SKM-1 treated with dmso at 0.1 percent for 144 hours (cell line): ENCODE measurements around the gene DCHS1.

Experiments used
- DNase-seq: peaks from one replicate; lab custom pipeline; 2025; ENCODE audit not compliant: unreplicated experiment; lab: John Stamatoyannopoulos, UW

Gene DCHS1

DNA sequence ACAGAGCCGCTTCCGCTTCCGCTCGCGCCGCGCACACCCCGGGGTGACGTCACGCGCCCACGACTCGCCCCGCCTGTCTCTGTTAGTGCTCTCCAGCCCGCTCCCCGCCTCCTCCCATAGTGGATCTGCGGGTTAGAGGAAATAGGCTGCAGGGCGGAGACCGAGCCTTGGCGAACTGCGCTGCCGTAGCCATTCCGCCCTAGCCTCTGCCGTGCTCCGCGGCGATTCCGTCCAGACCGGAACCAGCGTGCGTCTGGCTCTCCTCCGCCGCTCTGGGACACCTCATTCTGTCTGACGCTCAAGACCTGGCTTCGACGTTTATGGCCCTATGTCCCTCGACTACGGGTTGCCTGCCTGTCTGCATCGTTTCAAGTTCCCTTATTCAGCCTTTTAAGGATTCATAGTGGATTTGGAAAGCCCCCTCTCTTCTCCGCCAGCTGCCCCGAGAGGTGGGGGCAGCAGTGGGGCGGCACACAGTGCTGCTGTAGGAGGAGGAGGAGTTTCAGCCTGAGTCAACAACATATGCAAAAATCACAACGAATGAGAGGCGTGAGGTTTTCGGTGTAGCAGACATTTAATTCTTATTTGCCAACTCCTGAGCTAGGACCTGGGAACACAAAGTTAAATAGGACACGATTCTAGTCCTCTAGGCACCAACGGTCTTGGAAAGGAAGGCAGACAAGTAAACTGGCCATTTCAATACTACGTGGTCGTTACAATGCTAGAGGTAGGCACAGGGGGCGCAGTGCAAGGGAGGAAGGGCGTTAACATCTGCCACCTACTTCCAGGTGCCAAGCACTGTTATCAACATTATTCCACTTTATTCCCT lies 43.2 kb downstream of the DCHS1 start, which contains the start of gene TAF10:
Gene TAF10 (minus strand): TSS at position 4 of the 829 bp plus-strand sequence. CDS start 27 bp downstream, outside the sequence.
- peak; percentile 93 for DNase-seq

- DNase-seq: no peak
These were observed 43.7 kb downstream of the DCHS1 start for GRCh38 chr11:6611963-6612212.

GRCh38 chr11:6611092-6611962 lies 44.3 kb downstream of the DCHS1 start:
- no peak for DNase-seq

- no peak for DNase-seq
These were observed 45.0 kb downstream of the DCHS1 start for GRCh38 chr11:6610591-6610990.

GRCh38 chr11:6609502-6610015 lies 46.0 kb downstream of the DCHS1 start:
- DNase-seq: no peak

DNA sequence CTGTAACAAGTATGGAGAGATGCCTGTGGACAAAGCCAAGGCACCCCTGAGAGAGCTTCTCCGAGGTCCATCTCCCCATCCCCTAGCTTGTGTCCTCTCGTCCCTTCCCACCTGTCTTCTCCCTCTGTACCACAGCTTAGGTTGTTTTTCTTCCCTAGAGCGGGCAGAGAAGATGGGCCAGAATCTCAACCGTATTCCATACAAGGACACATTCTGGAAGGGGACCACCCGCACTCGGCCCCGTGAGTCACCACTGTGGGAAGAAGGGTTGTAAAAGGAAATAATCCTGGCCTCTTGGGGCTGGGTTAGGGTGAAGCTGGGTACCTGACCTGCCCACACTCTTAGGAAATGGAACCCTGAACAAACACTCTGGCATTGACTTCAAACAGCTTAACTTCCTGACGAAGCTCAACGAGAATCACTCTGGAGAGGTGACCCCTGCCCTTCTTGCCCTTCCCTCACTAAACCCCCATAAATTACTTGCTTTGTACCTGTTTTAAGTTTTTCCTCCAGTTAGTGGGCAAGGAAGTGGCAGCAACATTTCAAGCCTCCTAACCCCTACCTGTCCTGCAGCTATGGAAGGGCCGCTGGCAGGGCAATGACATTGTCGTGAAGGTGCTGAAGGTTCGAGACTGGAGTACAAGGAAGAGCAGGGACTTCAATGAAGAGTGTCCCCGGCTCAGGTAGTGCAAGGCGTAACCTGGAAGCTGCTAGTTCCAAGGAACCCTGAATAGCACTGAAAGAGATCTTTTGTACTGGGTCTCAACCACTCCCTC lies 46.7 kb downstream of the DCHS1 start:
- DNase-seq: no peak

GRCh38 chr11:6608011-6608410 lies 47.6 kb downstream of the DCHS1 start:
- no peak for DNase-seq

GRCh38 chr11:6607190-6607795 lies 48.3 kb downstream of the DCHS1 start:
- no peak for DNase-seq

DNA sequence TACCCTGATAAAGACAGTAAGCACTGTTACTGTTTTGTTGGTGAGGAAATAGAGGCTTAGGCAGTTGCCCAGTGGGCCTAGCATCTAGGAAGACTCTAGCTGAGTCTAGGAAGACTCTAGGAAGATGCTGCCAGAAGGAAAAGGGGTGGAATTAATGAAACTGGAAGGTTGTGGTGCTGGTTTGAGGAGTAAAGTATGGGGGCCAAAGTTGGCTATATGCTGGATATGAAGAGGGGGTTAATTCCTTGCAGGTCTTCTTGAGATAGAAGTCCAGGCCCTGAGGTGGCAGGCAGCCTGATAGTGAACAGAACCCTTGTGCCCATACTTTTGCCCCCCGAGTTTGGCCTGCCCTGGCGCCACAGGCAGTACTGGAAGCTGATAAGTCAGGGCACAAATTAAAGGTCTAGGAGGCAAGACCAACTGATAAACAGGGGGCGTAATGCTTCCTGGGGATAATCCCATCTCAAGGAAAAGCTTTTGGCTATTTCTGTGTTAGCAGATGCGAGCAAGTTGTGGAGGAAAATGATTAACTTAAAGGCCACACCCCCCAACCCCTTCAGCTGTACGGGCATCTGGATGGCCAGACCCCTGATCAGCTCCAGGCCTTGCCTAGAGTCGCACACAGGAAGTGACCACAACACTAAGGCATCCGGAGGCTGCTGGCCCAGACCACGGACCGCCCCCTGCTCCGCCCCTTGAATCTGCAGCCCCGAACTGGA lies 49.0 kb downstream of the DCHS1 start:
- peak; percentile 59 for DNase-seq

GRCh38 chr11:6604790-6605189 lies 50.8 kb downstream of the DCHS1 start:
- DNase-seq: no peak

DNA sequence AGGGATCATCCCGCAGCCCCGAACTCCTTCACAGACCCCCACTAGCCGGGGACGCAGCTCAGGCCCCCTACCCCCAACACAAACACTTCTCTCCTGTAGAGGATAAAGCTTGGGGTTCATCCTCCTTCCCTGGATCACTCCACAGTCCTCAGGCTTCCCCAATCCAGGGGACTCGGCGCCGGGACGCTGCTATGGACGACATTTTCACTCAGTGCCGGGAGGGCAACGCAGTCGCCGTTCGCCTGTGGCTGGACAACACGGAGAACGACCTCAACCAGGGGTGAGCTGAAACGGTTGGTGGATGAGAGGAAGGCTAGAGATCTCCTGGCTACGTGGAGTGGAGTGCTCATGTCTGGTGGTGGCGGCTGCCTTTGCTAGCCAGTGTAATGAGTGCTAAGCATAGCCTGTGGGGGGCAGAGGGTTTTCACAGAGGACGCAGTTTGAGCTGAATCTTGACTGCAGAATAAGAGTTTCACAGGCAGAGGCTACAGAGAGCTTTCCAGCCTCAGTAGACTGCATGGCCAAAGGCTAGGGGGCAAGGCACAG lies 51.5 kb downstream of the DCHS1 start:
- DNase-seq: peak; percentile 40

GRCh38 chr11:6603287-6604080 lies 52.1 kb downstream of the DCHS1 start, which contains the start of the genes ILK and RRP8:
Gene ILK (plus strand): TSS chr11:6603774. CDS start chr11:6604272, 498 bp downstream.
Gene RRP8 (minus strand): TSS chr11:6603616. CDS start chr11:6603502, 114 bp downstream.
- peak; percentile 87 for DNase-seq

DNA sequence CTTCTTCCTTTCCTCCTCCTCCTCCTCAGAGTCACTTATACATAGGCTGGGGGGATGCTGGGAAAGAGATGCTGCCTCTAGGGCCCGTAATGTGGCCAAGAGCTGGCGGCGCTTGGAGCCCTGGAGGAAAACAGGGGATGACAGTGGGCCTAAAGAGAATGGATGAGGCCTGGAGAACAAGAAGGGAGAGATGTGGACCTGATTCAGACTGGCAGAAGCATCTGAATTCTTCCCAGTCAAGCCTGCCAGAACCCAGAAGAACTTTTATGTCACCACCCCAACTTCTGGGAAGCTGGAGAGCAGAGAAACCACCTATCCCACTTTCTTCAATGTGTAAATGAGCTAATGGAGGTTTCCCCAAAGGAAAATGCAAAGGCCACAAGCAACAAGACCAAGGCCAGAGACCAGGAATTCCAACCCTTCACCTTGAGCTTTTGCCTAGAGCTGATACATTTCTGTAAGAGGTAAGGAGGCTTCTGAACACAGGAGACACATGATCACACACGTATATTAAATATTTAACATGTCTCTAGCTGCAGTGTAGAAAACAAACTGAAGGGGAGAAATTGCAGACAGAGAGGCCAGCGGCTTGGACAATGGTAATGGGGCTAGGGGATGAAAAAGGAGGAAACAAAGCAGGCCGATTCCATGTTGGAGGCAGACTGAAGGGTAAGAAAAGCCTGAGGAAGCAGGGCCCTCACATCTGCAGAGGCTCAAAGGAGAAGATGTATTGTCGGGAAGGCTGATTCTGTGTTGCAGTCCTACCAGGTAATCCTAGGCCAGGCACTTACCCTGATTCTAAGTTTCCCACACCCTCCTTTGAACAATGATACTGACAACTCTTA lies 53.3 kb downstream of the DCHS1 start:
- no peak for DNase-seq

GRCh38 chr11:6601041-6601461 lies 54.6 kb downstream of the DCHS1 start:
- DNase-seq: no peak

DNA sequence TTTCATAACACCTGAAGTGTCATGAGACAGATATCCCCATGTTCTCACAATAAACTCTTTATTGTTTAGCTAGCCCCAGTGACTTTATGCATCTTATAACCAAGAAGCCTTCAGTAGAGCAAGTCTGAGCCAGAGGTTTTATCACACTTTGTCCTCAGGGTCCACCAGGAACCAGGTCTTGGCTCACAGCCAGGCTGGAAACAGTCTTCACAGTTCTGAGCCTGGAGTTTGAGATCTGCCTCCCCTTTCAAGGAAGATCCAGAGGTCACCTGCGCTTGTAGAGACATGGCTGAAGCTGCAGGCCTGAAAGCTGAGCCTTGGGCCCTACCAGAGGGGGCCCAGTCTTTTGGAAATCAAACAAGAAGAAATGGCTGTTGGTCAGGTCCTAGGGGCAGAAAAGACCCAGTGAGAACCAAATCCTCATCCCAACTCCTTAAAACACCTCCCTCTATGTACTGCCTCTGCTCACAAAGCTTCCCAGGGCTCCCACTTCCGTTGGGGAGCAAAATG lies 55.7 kb downstream of the DCHS1 start:
- DNase-seq: no peak

DNA sequence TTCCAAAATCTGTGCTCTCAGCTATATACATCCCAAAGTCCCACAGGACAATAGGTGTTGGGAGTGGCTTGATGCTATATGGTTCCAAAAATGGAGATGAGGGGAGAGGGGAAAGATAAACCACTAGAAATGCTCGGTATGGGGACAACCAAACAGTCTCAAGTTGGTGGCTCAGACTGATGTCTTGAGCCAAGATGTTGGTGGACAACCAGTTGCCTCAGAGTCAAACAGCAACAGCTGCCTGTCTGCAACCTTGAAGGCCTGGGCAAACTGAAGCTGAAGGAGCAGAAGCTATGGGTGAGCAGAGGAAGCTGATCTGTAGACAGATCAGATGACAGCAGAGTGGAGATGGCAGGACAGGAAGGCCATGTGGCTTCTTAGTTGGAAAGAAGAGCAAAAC lies 56.2 kb downstream of the DCHS1 start:
- no peak for DNase-seq

DNA sequence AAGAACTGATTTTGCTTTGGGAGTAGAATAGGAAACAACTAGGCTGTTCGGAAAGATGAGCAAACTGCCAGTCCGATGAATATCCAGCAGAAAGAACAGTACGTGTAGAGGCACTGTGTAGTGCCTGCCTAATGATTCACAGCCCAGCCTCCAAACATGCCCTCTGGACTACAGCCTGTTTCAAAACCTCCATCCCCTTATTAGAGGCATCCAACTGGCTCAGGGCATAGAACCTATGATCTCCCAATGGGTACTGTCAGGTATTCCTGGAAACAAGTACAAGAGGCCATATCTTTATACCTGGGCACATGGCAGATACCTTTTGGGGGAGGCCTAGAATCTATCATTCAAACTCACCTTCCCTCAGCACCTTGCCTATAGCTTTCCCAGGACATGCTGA lies 57.1 kb downstream of the DCHS1 start:
- no peak for DNase-seq
